Measurements from ENCODE around the gene MACF1. TPM values are rescaled to one million over a fixed set of nuclear protein-coding genes. Genes with fewer than 3 reads are reported as not detected.

Gene MACF1
- total RNA-seq, 1 experiment from 2014 or later, result 79.5 TPM

DNA sequence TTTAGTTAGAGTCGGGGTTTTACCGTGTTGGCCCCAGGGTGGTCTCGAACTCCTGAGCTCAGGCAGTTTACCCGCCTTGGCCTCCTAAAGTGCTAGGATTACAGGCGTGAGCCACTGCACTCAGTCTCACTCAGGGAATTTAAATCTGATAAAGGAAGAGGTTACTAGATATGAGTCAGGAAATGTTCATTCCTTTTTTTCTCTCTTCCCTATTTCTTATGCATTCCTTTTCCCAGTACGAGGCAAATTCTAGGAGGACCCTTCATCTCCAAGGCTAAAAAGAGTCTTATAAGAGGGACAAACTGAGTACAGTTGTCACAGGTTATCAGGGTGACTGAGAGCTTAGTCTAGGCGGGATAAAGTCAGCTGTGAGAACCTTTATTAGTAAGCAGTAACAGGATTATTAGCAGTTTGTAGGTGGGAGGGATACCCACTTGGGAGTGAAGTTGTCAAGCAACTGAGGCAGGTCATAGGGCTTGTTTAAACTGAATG lies 9.1 kb downstream of the MACF1 start:
- DNase-seq (ENCODE audit: low spot score), result no peak

DNA sequence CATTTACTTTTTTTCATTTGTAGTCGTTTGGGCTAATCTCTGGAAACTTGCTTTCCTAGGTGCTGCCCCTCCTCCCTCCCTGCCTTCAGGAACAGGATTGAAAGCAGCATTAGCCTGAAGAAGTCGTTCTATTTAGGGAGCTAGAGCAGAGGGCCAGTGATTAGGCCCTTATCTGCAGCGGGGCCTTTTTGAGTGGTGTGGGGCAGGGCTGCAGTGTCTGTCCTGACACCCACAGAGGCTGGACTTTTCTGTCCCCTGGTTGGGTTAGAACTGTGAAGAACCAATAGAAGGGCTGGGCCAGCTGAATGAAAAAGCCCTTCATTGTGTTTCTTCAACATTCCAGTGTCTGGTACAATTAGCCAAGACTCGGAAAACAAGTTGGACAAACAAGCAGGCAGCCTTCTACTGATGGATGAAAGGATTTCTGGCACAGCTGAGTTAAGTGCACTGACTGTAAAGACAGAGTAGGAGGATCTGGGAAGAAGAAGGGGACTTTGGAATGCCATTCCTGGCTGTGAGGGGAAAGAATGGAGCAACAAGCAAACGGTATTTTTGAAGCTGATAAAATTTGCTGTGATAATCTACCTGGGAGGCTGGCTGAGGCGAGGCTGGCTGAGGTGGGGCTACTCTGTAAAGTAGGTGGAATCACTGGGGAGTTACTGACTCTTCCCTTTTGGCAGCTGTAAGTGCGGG lies 9.7 kb downstream of the MACF1 start:
- DNase-seq (ENCODE audit: low spot score), result no peak

GRCh38 chr1:39214714-39214997 lies 10.2 kb downstream of the MACF1 start:
- DNase-seq (ENCODE audit: low spot score), result no peak

- no peak for DNase-seq (ENCODE audit: low spot score)
Measured at GRCh38 chr1:39214998-39215873, 10.7 kb downstream of the MACF1 start.

GRCh38 chr1:39216771-39217170 lies 12.3 kb downstream of the MACF1 start:
- DNase-seq (ENCODE audit: low spot score), result no peak

- no peak for DNase-seq (ENCODE audit: low spot score)
Measured at GRCh38 chr1:39220891-39221870, 16.7 kb downstream of the MACF1 start.

DNA sequence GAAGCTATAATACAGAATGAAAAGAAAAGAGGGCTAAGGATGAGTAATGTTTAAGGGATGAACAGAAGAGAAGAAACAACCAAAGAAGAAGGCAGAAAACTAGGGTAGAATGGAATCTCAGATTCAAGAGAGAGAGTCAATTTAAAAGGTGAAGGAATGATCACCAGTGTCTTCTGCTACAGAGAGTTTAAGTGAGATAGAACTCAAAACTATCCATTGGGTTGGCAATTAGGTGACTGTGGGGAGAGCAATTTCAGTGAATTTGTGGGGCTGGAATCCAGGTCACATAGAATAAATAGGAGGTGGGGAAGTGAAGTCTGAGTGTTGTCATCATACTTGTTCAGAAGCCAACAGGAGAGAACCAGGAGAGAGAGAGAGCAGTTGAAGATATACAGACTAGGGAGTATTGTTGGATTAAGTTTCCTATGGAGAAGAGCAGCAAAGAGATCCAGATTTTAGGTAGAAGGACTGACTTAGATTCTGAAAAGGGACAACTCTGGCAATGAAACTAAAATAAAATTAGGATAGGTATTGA lies 19.9 kb downstream of the MACF1 start:
- DNase-seq (ENCODE audit: low spot score), result no peak

- DNase-seq (ENCODE audit: low spot score), result no peak
Measured at GRCh38 chr1:39226836-39227235, 22.3 kb downstream of the MACF1 start.

- DNase-seq (ENCODE audit: low spot score), result no peak
Measured at GRCh38 chr1:39228252-39228651, 23.8 kb downstream of the MACF1 start.

DNA sequence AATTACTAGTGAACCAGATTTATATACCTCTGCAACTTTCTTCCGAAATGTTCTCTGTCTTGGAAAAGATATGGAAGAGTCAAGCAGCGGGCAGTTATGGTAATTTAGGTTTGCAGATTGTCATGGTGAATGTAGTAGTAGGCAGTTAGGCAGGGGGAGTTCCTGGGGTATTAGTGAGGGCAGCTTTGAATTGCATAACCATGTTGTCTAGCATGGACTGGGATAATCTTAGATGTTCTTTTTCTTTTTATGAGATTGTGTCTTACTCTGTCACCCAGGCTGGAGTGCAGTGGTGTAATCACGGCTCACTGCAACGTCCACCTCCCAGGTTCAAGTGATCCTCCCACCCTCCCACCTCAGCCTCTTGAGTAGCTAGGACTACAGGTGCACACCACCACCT lies 25.0 kb downstream of the MACF1 start:
- DNase-seq (ENCODE audit: low spot score), result no peak

DNA sequence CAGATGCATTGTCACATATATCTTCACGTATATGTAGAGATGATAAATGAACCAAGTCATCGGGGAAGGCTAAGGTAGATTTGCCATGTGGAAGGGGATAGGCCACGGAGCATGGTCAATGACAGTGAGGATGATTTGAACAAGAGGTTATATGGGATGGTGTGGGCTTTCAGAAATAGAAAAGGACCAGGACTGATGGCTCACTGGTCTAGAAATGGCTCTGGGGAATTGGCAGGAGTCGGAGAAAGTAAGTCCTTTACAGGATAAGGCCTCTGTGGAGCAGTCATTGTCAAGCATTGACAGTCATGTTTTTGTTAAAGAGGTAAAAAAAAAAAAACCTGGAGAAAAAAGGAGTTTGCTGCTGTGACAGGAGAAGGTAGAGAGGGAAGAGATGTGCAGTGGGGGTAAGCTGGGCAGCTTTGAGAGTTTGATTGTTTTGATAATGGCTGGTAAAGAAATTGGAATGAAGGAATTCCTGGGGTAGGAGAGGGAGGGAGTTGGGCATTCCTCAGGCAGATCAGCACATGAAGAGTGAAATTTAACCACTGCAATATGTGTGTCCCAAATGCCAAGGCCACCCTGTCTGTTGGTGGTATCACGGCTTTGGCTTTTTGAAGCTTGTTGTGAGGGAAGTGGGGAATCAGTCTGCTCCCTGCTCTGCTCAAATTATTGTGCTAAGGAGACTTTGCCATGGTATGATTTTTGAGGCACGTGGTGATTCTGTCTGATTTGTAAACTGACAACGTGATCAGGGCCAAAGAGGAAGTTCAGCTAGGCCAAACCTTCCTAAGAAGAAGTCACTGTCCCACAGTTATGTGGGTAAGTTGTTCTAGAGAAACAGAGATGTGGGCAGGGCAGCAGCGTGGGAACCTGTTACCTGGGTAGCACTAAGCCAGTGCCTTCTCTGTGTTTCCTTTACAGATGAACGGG lies 26.0 kb downstream of the MACF1 start:
- no peak for DNase-seq (ENCODE audit: low spot score)

GRCh38 chr1:39236971-39237370 lies 32.5 kb downstream of the MACF1 start:
- no peak for DNase-seq (ENCODE audit: low spot score)

DNA sequence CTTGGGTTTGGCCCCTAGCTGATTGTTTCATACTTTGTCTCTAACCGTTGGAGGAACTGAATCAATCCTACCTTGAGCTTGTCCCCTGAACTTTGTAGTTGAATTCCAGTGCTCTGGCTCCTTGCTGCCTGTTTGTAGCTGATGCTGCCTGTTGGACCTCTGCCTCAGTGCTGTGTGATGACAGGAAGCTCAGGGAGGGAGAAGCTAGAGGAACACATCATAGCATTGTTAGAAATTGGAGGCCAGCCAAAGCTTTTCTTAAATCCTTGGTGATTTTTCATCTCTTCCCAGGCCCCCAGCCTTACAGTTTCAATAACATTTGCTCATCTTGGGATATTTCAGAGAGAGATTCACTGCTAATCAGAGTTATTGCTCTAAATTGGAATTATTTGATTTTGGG lies 34.0 kb downstream of the MACF1 start:
- DNase-seq (ENCODE audit: low spot score), result no peak

GRCh38 chr1:39239968-39240367 lies 35.5 kb downstream of the MACF1 start:
- no peak for DNase-seq (ENCODE audit: low spot score)

- DNase-seq (ENCODE audit: low spot score), result no peak
Measured at GRCh38 chr1:39243302-39243701, 38.8 kb downstream of the MACF1 start.

GRCh38 chr1:39250460-39251240 lies 46.2 kb downstream of the MACF1 start:
- no peak for DNase-seq (ENCODE audit: low spot score)

- no peak for DNase-seq (ENCODE audit: low spot score)
Measured at GRCh38 chr1:39255222-39255621, 50.7 kb downstream of the MACF1 start.

DNA sequence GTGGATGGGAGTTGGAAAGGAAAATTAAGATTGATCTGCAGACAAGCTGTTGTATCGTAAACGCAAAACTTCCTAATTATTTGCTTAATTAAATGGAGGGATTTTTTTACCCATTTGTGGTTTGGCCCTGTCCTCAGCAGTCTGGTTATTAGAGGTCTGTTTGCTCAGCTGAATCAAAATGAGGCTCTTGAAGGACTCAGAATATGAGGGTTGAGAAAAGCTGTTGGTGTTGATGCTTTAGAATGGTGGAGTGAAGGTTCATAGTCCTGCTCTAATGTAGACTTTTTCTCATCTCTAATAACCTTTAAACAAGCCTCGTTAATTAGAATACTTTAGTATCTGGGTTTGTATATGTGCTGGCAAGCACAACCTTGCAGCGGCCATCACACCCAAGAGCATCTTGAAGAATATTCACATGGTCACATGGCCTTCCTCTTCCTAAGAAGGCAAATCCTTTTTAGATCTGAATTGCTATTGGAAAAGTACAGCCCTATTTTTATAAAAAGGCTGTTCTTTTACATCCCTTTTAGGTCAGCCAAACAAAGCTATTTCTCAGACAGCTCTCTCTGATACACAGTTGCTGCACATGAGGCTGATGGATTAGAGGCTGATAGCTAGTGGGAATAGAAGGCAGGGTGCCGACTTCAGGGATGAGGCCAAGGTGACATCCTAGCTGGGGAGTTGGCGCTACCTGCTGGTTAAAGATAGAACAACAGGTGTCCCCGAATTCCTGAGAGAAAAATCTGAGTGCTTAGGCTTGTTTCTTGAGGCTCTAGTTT lies 53.8 kb downstream of the MACF1 start:
- peak; percentile 92 for DNase-seq (ENCODE audit: low spot score)

DNA sequence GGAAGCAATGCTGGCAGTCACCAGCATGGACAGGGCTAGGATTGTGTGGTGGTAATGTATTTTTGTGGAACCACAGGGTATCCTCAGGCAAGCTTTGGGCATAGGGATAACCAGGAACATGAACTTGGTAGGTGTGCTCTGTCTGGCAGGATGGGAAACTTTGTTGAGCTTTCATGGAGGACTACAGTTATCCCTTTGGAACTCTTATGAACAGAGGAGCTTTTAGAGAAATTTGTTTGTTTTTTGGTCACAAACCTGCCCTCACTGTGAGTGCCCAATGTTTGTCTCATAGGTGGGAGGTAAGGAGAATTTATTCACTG lies 54.4 kb downstream of the MACF1 start:
- DNase-seq (ENCODE audit: low spot score), result no peak
